GM18519 (cell line): ENCODE results near the gene PPP6C.
"Not testable (repeated sequence)": the region's sequence is repeated elsewhere in the genome, so short reads cannot be mapped to it uniquely, and the experiment has no call there.

Experiments
- ATAC-seq: cut with Tn5 transposase; IDR thresholded peaks from one replicate; pipeline ENCODE4 v1.9.1; 2021; ENCODE audit warnings: mild to moderate bottlenecking, moderate library complexity; ENCODE audit not compliant: unreplicated experiment, low FRiP score

The PPP6C gene

GRCh38 chr9:125189361-125190289, at the start of gene PPP6C:
Gene PPP6C (minus strand): TSS chr9:125189803. CDS start chr9:125189718, 85 bp downstream.
- ATAC-seq, result peak; percentile 86

- ATAC-seq, result no peak
These were observed 49.4 kb upstream of the PPP6C start for GRCh38 chr9:125238915-125239446.

GRCh38 chr9:125238127-125238914, 48.7 kb upstream of the PPP6C start:
- no peak for ATAC-seq

GRCh38 chr9:125236520-125237159, 47.0 kb upstream of the PPP6C start:
- not testable (repeated sequence) for ATAC-seq

GRCh38 chr9:125235804-125236519, 46.4 kb upstream of the PPP6C start:
- no peak for ATAC-seq

- not testable (repeated sequence) for ATAC-seq
These were observed 44.5 kb upstream of the PPP6C start for GRCh38 chr9:125234099-125234498.

- no peak for ATAC-seq
These were observed 44.1 kb upstream of the PPP6C start for GRCh38 chr9:125233678-125234077.

GRCh38 chr9:125227761-125228160, 38.2 kb upstream of the PPP6C start:
- no peak for ATAC-seq

- not testable (repeated sequence) for ATAC-seq
These were observed 35.3 kb upstream of the PPP6C start for GRCh38 chr9:125224858-125225257.

- ATAC-seq, result no peak
These were observed 29.0 kb upstream of the PPP6C start for GRCh38 chr9:125218621-125219020.

GRCh38 chr9:125214186-125214585, 24.6 kb upstream of the PPP6C start:
- no peak for ATAC-seq

GRCh38 chr9:125204477-125204876, 14.9 kb upstream of the PPP6C start:
- no peak for ATAC-seq

- ATAC-seq, result no peak
These were observed 13.4 kb upstream of the PPP6C start for GRCh38 chr9:125202846-125203618.

- peak; percentile 94 for ATAC-seq
These were observed 10.8 kb upstream of the PPP6C start, which contains the start of gene RABEPK for GRCh38 chr9:125200216-125201047. Gene RABEPK (plus strand): TSS chr9:125200542. CDS start chr9:125203014, 2,472 bp downstream.

GRCh38 chr9:125195591-125195990, 6.0 kb upstream of the PPP6C start:
- ATAC-seq, result not testable (repeated sequence)

GRCh38 chr9:125194466-125194865, 4.9 kb upstream of the PPP6C start:
- not testable (repeated sequence) for ATAC-seq

GRCh38 chr9:125190361-125190801, 778 bp upstream of the PPP6C start:
- no peak for ATAC-seq

- ATAC-seq, result peak; percentile 32
These were observed 617 bp downstream of the PPP6C start for GRCh38 chr9:125189011-125189360.
